SKM-1 (cell line): ENCODE results near the gene SSC4D.
A peak's percentile ranks its signal among the peaks of the same experiment; 100 is the strongest.
"Not testable (repeated sequence)": the region's sequence is repeated elsewhere in the genome, so short reads cannot be mapped to it uniquely, and the experiment has no call there.

Experiments
- DNase-seq: peaks from one replicate; lab custom pipeline; 2025; ENCODE audit not compliant: unreplicated experiment; lab: John Stamatoyannopoulos, UW

Gene SSC4D

DNA sequence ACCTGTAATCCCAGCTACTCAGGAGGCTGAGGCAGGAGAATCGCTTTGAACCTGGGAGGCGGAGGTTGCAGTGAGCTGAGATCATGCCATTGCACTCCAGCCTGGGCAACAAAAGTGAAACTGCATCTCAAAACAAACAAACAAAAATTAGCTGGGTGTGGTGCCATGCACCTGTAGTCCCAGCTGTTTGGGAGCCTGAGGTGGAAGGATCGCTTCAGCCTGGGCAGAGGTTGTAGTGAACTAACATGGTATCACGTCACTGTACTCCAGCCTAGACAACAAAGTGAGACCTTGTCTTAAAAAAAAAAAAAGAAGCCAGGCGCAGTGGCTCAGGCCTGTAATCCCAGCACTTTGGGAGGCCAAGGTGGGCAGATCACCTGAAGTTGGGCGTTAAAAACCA is 21.7 kb downstream of the SSC4D start:
- not testable (repeated sequence) for DNase-seq

- DNase-seq, result no peak
Measured at GRCh38 chr7:76386691-76387260, 22.7 kb downstream of the SSC4D start.

GRCh38 chr7:76383089-76383944 is 26.2 kb downstream of the SSC4D start:
- no peak for DNase-seq

DNA sequence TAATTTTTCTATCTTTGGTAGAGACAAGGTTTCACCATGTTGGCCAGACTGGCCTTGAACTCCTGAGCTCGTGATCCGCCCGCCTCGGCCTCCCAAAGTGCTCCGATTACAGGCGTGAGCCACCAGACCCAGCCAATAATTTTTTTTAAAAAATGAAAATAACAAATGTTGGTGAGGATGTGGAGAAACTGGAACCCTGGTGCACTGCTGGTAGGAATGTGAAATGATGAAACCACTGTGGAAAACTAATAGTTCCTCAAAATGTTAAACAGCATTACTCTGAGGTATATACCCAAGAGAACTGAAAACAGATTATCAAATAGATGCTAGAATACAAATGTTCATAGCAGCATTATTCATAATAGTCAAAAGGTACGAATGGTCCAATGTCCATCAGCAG is 27.7 kb downstream of the SSC4D start:
- no peak for DNase-seq

DNA sequence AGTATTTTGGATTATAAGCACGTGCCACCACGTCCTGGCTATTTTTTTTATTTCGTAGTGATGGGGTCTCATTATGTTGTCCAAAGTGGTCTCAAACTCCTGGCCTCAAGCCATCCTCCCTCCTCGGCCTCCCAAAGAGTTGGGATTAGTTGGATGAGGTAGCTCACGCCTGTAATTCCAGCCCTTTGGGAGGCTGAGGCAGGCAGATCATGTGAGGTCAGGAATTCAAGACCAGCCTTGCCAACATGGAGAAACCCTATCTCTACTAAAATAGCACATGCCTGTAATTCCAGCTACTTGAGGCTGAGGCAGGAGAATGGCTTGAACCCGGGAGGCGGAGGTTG is 28.9 kb downstream of the SSC4D start:
- no peak for DNase-seq

DNA sequence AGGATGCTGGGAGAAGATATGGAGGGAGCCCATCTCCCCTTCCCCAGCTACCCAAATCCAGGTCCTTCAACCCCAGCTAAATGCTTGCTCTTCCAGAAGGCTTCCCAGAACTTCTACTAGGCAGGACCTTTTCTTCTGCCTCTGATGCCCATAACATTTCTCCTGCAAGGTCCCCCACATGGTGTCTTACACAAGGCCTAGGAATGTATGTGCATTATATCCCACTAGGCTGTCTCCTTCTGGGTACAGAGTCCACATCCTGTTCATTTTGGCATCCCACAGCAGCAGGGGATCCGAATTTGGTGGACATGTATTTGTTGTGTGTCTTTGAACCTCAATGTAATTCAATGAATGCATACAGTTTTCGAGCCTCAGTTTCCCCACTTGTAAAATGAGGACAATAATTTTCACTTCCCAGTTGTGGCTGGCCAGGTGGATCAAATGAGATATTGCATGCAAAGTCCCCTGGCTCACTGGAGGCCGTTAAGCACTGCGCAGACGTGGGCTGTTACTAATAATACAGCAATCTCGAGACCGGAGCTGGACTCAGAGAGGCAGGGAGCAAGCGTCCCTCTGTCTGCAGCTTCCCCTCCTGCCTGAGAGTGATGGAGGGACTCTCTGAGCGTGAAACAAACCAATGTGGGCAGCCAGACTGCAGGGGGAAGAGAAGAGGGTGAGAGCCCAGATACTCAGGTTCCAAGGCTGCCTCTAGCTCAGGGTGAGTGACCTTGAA is 32.1 kb downstream of the SSC4D start:
- DNase-seq, result no peak

GRCh38 chr7:76375251-76375650 is 34.2 kb downstream of the SSC4D start:
- DNase-seq, result no peak

DNA sequence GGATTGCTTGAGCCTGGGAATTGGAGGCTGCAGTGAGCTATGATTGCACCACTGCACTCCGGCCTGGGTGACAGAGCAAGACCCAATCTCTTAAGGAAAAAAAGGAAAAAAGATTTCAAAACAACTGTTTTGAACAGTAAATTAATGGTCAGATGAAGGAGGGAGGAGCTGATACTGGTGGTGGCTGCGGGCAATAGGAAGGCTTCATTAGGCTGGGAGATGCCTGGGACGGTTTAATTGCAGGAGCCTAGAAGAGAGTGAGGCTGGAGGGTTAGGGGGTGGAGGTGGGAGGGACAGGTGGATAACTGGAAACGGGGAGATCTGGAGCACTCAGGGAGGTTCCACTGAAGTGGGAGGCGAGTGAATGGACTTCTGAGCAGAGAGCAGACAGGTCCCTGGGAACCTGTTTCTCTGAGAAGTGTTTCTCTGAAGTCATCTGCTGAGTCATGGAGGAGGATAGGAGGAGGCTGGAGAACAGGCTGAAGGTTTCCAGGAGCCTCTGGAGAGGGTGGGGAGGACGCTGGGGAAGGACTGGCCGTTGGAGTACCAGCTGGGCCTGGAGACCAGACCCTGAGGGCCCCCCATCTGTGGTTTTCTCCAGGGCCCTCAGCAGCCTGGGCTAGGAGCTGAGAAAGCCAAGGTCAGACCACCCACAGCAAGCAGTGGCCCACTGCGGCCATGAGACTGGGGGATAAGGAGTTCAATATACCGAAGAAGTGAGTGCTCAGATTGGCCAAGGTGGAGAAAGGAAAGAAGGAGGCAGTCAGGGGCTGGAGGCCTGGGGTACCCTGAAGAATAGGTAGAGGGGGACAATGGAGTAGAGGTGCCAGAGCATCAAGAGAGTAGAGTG is 36.3 kb downstream of the SSC4D start:
- no peak for DNase-seq

DNA sequence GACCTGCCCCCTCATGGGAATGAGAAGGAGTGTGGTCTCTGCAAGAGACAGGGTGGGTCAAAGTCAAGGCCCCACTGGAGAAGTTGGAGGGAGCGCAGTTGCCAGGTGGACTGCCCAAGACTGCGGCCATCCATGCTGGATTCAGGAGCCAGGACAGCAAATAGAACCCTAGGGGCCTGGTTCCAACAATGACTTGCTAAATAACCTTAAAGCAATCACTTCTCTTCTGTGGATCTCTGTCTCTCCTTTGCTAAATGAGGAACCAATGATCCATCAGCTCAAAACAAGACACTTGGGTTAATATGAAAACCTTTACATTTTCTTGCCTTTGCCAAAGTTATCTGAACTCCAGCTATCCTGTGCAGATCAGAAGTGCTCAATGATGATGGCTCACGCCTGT is 38.1 kb downstream of the SSC4D start:
- no peak for DNase-seq

GRCh38 chr7:76369018-76369417 is 40.5 kb downstream of the SSC4D start:
- no peak for DNase-seq

- DNase-seq, result no peak
Measured at GRCh38 chr7:76368190-76368589, 41.3 kb downstream of the SSC4D start.

GRCh38 chr7:76364198-76364584 is 45.3 kb downstream of the SSC4D start:
- peak; percentile 56 for DNase-seq

GRCh38 chr7:76363754-76364153 is 45.7 kb downstream of the SSC4D start:
- not testable (repeated sequence) for DNase-seq

DNA sequence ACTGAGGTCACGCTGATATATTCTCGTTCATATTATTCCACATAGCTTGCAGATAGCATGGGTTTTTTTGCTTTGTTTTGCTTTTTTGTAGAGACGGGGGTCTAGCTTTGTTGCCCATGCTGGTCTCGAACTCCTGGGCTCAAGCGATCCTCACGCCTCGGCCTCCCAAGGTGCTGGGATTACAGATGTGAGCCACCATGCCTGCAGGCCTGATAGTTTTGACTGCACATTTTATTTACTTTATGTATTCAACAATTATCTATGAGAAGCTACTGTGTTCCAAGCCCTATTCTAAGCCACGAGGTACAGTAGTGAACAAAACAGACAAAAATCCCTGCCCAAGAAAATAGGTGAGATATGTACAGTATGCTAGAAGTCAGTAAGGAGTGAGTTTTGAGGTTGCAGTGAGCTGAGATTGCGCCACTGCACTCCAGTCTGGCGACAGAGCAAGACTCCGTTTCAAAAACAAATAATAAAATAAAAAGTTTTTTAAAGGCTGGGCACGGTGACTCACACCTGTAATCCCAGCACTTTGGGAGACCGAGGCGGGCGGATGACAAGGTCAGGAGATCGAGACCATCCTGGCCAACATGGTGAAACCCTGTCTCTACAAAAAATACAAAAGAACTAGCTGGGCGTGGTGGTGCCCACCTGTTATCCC is 49.4 kb downstream of the SSC4D start:
- no peak for DNase-seq

GRCh38 chr7:76359111-76359977 is 50.2 kb downstream of the SSC4D start:
- DNase-seq, result peak; percentile 97

DNA sequence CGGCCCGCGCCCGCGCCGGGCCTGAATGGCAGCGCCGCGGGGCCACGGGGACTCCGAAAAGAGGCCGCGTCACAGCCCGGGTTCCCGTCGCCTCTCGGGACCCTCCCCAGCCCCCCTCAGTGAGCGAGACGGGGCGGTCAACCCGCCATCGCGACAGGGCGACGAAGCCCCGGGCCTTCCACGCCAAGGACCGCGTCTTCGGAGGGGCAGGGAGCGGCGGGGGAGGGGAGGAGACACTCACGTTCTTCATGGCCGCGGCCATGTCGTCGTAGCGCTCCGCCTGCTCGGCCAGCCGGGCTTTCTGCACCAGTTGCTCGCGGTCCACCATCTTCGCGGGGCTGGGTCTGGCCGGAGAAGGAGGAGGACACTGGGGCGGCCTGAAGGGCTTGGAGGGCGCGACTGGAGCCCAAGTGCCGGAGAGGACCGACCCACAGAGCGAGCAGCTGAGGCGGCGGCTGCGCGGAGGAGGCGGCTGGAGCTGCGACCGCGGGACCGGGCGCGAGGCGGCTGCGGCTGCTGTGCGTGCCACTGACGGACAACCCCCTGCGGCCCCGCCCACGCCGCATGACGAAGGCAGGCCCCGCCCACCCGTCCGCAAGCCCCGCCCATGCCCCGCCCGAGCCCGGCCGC is 50.9 kb downstream of the SSC4D start, which contains the start of gene YWHAG:
TSS of gene YWHAG (minus strand) at position 511 of the 630 bp plus-strand sequence. CDS start at position 328, 183 bp downstream.
- peak; percentile 62 for DNase-seq

DNA sequence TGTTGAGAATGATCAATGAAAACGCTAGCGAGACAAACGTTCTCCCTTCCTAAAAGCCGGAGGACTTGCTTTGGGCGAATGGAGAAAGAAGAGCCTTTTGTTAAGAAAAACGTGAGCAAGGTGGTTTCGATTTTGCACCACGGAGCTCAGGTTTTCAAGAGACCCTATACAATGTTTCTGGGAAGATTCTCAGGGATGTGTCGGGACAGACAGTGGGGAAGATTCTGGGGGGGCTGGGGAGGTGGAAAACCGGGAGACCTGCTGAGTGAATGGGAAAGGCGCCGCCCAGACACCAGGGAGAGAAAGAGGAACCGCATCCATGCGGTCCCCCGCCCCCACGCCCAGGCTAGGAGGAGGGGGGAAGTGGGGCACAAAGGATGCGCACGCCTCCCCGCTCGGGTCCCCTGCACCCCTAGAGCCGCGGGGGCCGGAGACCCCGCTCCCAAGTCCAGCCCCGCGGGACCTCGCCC is 51.5 kb downstream of the SSC4D start:
- peak; percentile 51 for DNase-seq

DNA sequence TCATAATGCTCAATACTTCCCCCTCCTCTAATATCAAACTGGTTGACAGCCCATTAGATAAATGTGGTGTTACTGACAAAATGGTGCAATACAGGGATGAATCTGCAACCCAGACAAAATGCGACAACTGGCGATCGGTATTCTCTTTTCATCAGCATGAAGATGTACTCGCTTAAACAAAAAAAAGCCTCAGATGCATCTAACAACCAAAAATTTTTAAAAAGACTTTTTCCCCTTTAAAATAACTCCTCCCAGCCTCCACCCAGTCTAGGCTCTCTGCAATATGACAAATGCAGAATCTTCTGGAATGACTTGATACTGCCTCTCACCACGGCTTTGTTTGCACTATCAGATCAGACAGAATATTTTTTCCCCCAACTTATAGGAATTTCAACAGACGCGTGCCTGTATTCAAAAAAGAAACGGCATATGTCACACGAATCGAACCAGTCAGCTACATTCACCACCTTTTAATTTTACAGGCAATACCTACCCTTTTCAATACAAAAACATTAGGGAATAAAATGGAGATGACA is 52.0 kb downstream of the SSC4D start:
- no peak for DNase-seq

GRCh38 chr7:76356823-76357222 is 52.7 kb downstream of the SSC4D start:
- DNase-seq, result no peak
